Keratinocyte (primary cell): ENCODE measurements around the gene AP2A1. TPM values are rescaled to one million over a fixed set of nuclear protein-coding genes. Genes with fewer than 3 reads are reported as not detected.

Source experiments
- DNase-seq: peaks from one replicate; pipeline ENCODE4 v3.0.0-alpha.2; 2011; ENCODE audit warnings: low read depth, missing footprints, low spot score
- FAIRE-seq: peaks from 2 replicates; lab custom pipeline; 2011; peaks lifted over from hg19 to GRCh38; lab: Jason Lieb, UNC
- H2AFZ ChIP-seq: 2 replicates; pipeline ENCODE4 v1.6.0; 2012; ENCODE audit warnings: low read length, control low read depth, inconsistent platforms; ENCODE audit not compliant: control insufficient read depth
- H3K27ac ChIP-seq: 2 replicates; pipeline ENCODE4 v1.5.1; 2011; ENCODE audit warnings: low read length; ENCODE audit not compliant: control insufficient read depth, insufficient read depth
- H3K27me3 ChIP-seq: 3 replicates; pipeline ENCODE4 v1.6.0; 2011; ENCODE audit warnings: low read length; ENCODE audit not compliant: control insufficient read depth, insufficient read depth; ENCODE audit errors: extremely low read depth
- H3K36me3 ChIP-seq, 2 experiments: 2 replicates in 1 of 2; 3 replicates in 1 of 2; pipeline ENCODE4 v1.5.1; 2011; ENCODE audit warnings: low read length in 2 of 2, mild to moderate bottlenecking in 1 of 2; ENCODE audit not compliant: control insufficient read depth in 2 of 2, insufficient read depth in 2 of 2; ENCODE audit errors: extremely low read depth in 1 of 2
- H3K4me1 ChIP-seq: 3 replicates; pipeline ENCODE4 v1.5.1; 2011; ENCODE audit warnings: low read length; ENCODE audit not compliant: control insufficient read depth, insufficient read depth; ENCODE audit errors: extremely low read depth
- H3K4me2 ChIP-seq: 3 replicates; pipeline ENCODE4 v1.6.0; 2011; ENCODE audit warnings: low read depth, low read length; ENCODE audit not compliant: control insufficient read depth, insufficient read depth; ENCODE audit errors: extremely low read depth
- H3K4me3 ChIP-seq, 3 experiments: fragments of 200-600 bp in 1 of 3; sonication (generic) in 1 of 3; 2 replicates in 2 of 3; 3 replicates in 1 of 3; pipeline ENCODE4 v1.5.1; 2011 to 2016; ENCODE audit warnings: low read length in 3 of 3, mild to moderate bottlenecking in 3 of 3, control low read depth in 2 of 3, inconsistent platforms in 1 of 3, low read depth in 1 of 3, mixed read lengths in 1 of 3, mixed run types in 1 of 3, moderate library complexity in 1 of 3; ENCODE audit not compliant: control insufficient read depth in 2 of 3, insufficient read depth in 2 of 3; ENCODE audit errors: extremely low read depth in 1 of 3
- H3K79me2 ChIP-seq: 2 replicates; pipeline ENCODE4 v1.6.0; 2012; ENCODE audit warnings: low read length; ENCODE audit not compliant: control insufficient read depth, insufficient read depth
- H3K9ac ChIP-seq: 3 replicates; pipeline ENCODE4 v1.6.0; 2011; ENCODE audit warnings: low read length; ENCODE audit not compliant: control insufficient read depth, insufficient read depth; ENCODE audit errors: extremely low read depth
- H3K9me1 ChIP-seq: 3 replicates; pipeline ENCODE4 v1.6.0; 2011; ENCODE audit warnings: low read length; ENCODE audit not compliant: control insufficient read depth, insufficient read depth; ENCODE audit errors: extremely low read depth
- H3K9me3 ChIP-seq: 2 replicates; pipeline ENCODE4 v1.5.1; 2012; ENCODE audit warnings: low read depth, low read length; ENCODE audit not compliant: control insufficient read depth
- H4K20me1 ChIP-seq: 3 replicates; pipeline ENCODE4 v1.6.0; 2011; ENCODE audit warnings: low read length; ENCODE audit not compliant: control insufficient read depth, insufficient read depth; ENCODE audit errors: extremely low read depth
- CTCF ChIP-seq, 3 experiments: IDR thresholded peaks in 1 of 3; conservative IDR thresholded peaks in 1 of 3; optimal IDR thresholded peaks in 1 of 3; 2 replicates in 2 of 3; 3 replicates in 1 of 3; pipeline versions ENCODE3 to v1.5.1; 2011; ENCODE audit warnings: low read length in 3 of 3, mild to moderate bottlenecking in 3 of 3, moderate library complexity in 2 of 3, control low read depth in 1 of 3, inconsistent platforms in 1 of 3; ENCODE audit not compliant: insufficient read depth in 2 of 3; ENCODE audit errors: extremely low read depth in 1 of 3
- EZH2 ChIP-seq: IDR thresholded peaks from one replicate; pipeline ENCODE4 v1.6.1; 2012; ENCODE audit warnings: inconsistent platforms, mild to moderate bottlenecking, low read length, moderate library complexity
- dilution Hi-C: fragments of 300-500 bp; cut with MboI; formaldehyde crosslinking; loops from one replicate; pipeline ENCODE4 v1.7.0; 2020; ENCODE audit warnings: low sequenced_read_pairs; ENCODE audit not compliant: extremely low pct_ligation_motif_present
- polyA plus RNA-seq, 5 experiments: library from polyadenylated mRNA; depleted of rRNA in 3 of 5; stranded (reverse) in 3 of 5; stranded (forward) in 1 of 5; unstranded in 1 of 5; fragments of >200 nt; gene quantifications; 1 replicate in 1 of 5; 2 replicates in 3 of 5; 3 replicates in 1 of 5; pipeline versions ENCODE4 v1.2.1 to v1.2.3, GENCODE V29; 2011 to 2012; ENCODE audit warnings: missing spikeins in 2 of 5, low read depth in 1 of 5, low replicate concordance in 1 of 5

Gene AP2A1
- polyA plus RNA-seq, 1 donor (not counting 4 experiments of a cell fraction or from before 2014, with no cell fraction given): 36.7 TPM

- no peak overlapping the region for H3K4me3 ChIP-seq
- no peak overlapping the region for H3K4me2 ChIP-seq
- no peaks in the 10 kb centered on the region for H3K4me1 ChIP-seq
- H3K27me3 ChIP-seq: no peaks in the 10 kb centered on the region
- no peaks in the 10 kb centered on the region for H3K9me3 ChIP-seq
- FAIRE-seq (no peak), DNase-seq (no peak)
- peaks cover 36 to 45% of the 10 kb centered on the region in 2 experiments for H3K36me3 ChIP-seq
- H3K9ac ChIP-seq: no peak overlapping the region
- dilution Hi-C loops: no loop called here
- TF ChIP-seq CTCF (optimal IDR thresholded peaks at IDR 0.05 in 1 of 3, IDR thresholded peaks at IDR 0.05 in 1 of 3, conservative IDR thresholded peaks at IDR 0.05 in 1 of 3; ENCODE audit: extremely low read depth in 1 of 3, insufficient read depth in 2 of 3, low read length in 3 of 3): no peak
- no peaks in the 10 kb centered on the region for H4K20me1 ChIP-seq
- no peak overlapping the region for H2AFZ ChIP-seq
- H3K27ac ChIP-seq: no peak overlapping the region
- peaks cover 5% of the 10 kb centered on the region for H3K79me2 ChIP-seq
- H3K9me1 ChIP-seq: peaks cover 2% of the 10 kb centered on the region
Observed at GRCh38 chr19:49792829-49793560, 26.2 kb downstream of the AP2A1 start.

GRCh38 chr19:49793561-49793840 is 26.7 kb downstream of the AP2A1 start:
- Histone ChIP-seq H3K4me2 (no peak overlapping the region), H3K79me2 (peaks cover 2% of the 10 kb centered on the region), H3K27ac (no peak overlapping the region), H3K4me1 (no peaks in the 10 kb centered on the region), H3K9me3 (no peaks in the 10 kb centered on the region), H3K9ac (no peak overlapping the region), H3K27me3 (no peaks in the 10 kb centered on the region), H3K9me1 (peaks cover 2% of the 10 kb centered on the region), H2AFZ (no peak overlapping the region), H3K4me3 (no peak overlapping the region), H4K20me1 (no peaks in the 10 kb centered on the region), H3K36me3 (peaks cover 40 to 50% of the 10 kb centered on the region in 2 experiments)
- no peak for TF ChIP-seq CTCF (optimal IDR thresholded peaks at IDR 0.05 in 1 of 3, IDR thresholded peaks at IDR 0.05 in 1 of 3, conservative IDR thresholded peaks at IDR 0.05 in 1 of 3; ENCODE audit: extremely low read depth in 1 of 3, insufficient read depth in 2 of 3, low read length in 3 of 3)
- TF ChIP-seq EZH2: no peak
- FAIRE-seq (no peak), DNase-seq (no peak)
- dilution Hi-C loops: no loop called here
